Left renal pelvis (tissue), 4 donors: ENCODE data around the gene TEPSIN. TPM values are rescaled to one million over a fixed set of nuclear protein-coding genes. Genes with fewer than 3 reads are reported as not detected.

ENCODE experiments used
- DNase-seq, 4 donors: peaks; one replicate each; pipeline ENCODE4 v3.0.0-alpha.2; 2013; ENCODE audit warnings: low read depth in 4 of 4, low spot score in 3 of 4
- polyA plus RNA-seq, 4 donors: library from polyadenylated mRNA; unstranded; fragments of 120-200 nt; gene quantifications; one replicate each; pipeline ENCODE4 v1.2.1, GENCODE V29; 2013; ENCODE audit not compliant: insufficient read length in 4 of 4

Gene TEPSIN
- polyA plus RNA-seq, 4 donors = 12.0 to 33.0 (median 14.7) TPM

GRCh38 chr17:81222906-81223761 is 15.7 kb downstream of the TEPSIN start, which contains the start of gene CEP131:
TSS of gene CEP131 (minus strand) at chr17:81222965. CDS start at chr17:81220056, 2,909 bp downstream.
- peak; percentile 92 to 97 (median 94) for DNase-seq

- DNase-seq = no peak
Measured at GRCh38 chr17:81222620-81222905, 16.3 kb downstream of the TEPSIN start.

- no peak for DNase-seq
Measured at GRCh38 chr17:81221842-81222619, 16.8 kb downstream of the TEPSIN start.

- DNase-seq = no peak
Measured at GRCh38 chr17:81221371-81221841, 17.4 kb downstream of the TEPSIN start.

- no peak for DNase-seq
Measured at GRCh38 chr17:81219476-81220180, 19.2 kb downstream of the TEPSIN start.

- no peak for DNase-seq
Measured at GRCh38 chr17:81218991-81219390, 19.9 kb downstream of the TEPSIN start.

- DNase-seq = no peak
Measured at GRCh38 chr17:81218459-81218858, 20.4 kb downstream of the TEPSIN start.

- DNase-seq = no peak
Measured at GRCh38 chr17:81217491-81217890, 21.4 kb downstream of the TEPSIN start.

GRCh38 chr17:81213978-81214377 is 24.9 kb downstream of the TEPSIN start:
- no peak for DNase-seq

- DNase-seq = no peak
Measured at GRCh38 chr17:81212365-81212764, 26.5 kb downstream of the TEPSIN start.

GRCh38 chr17:81210868-81211267 is 28.0 kb downstream of the TEPSIN start:
- DNase-seq = no peak

GRCh38 chr17:81210466-81210865 is 28.4 kb downstream of the TEPSIN start:
- DNase-seq = no peak

- no peak for DNase-seq
Measured at GRCh38 chr17:81209141-81209540, 29.7 kb downstream of the TEPSIN start.

- no peak for DNase-seq
Measured at GRCh38 chr17:81208651-81209050, 30.2 kb downstream of the TEPSIN start.

- no peak for DNase-seq
Measured at GRCh38 chr17:81207610-81208581, 31.0 kb downstream of the TEPSIN start.

GRCh38 chr17:81206657-81207056 is 32.2 kb downstream of the TEPSIN start:
- DNase-seq = no peak

- no peak for DNase-seq
Measured at GRCh38 chr17:81206166-81206565, 32.7 kb downstream of the TEPSIN start.

- no peak for DNase-seq
Measured at GRCh38 chr17:81204578-81204977, 34.3 kb downstream of the TEPSIN start.

- no peak for DNase-seq
Measured at GRCh38 chr17:81203136-81203535, 35.7 kb downstream of the TEPSIN start.

- no peak for DNase-seq
Measured at GRCh38 chr17:81202318-81202717, 36.5 kb downstream of the TEPSIN start.
